Smooth muscle cell (in vitro differentiated cells): ENCODE measurements around the gene PARD3. TPM values are rescaled to one million over a fixed set of nuclear protein-coding genes. Genes with fewer than 3 reads are reported as not detected.

ENCODE experiments used
- DNase-seq: peaks from one replicate; lab custom pipeline; 2025; ENCODE audit not compliant: unreplicated experiment; lab: John Stamatoyannopoulos, UW
- H2AFZ ChIP-seq: fragments of 200-600 bp; sonication (generic); 2 replicates; pipeline ENCODE4 v1.6.0; 2016; ENCODE audit warnings: antibody characterized with exemption, low read depth, mild to moderate bottlenecking
- H3F3A ChIP-seq: fragments of 200-600 bp; sonication (generic); 2 replicates; pipeline ENCODE4 v1.6.0; 2017; ENCODE audit warnings: antibody characterized with exemption, low read depth
- H3K27ac ChIP-seq: fragments of 200-600 bp; sonication (generic); 2 replicates; pipeline ENCODE4 v1.5.1; 2016; ENCODE audit warnings: low read depth, mild to moderate bottlenecking
- H3K27me3 ChIP-seq: fragments of 200-600 bp; sonication (generic); 2 replicates; pipeline ENCODE4 v1.6.1; 2016; ENCODE audit warnings: low read depth, mild to moderate bottlenecking
- H3K36me3 ChIP-seq: fragments of 200-600 bp; sonication (generic); 2 replicates; pipeline ENCODE4 v1.5.1; 2016; ENCODE audit warnings: low read depth
- H3K4me1 ChIP-seq: fragments of 200-600 bp; sonication (generic); 2 replicates; pipeline ENCODE4 v1.5.1; 2016; ENCODE audit warnings: low read depth
- H3K4me2 ChIP-seq: fragments of 200-600 bp; sonication (generic); 2 replicates; pipeline ENCODE4 v1.6.0; 2016; ENCODE audit warnings: mild to moderate bottlenecking
- H3K4me3 ChIP-seq: fragments of 200-600 bp; sonication (generic); 2 replicates; pipeline ENCODE4 v1.5.1; 2016; ENCODE audit warnings: mild to moderate bottlenecking
- H3K79me2 ChIP-seq: fragments of 200-600 bp; sonication (generic); 2 replicates; pipeline ENCODE4 v1.6.0; 2016; ENCODE audit warnings: low read depth, mild to moderate bottlenecking
- H3K9ac ChIP-seq: fragments of 200-600 bp; sonication (generic); 2 replicates; pipeline ENCODE4 v1.6.0; 2016; ENCODE audit warnings: low read depth
- H3K9me3 ChIP-seq: fragments of 200-600 bp; sonication (generic); replicated peaks from 2 replicates; pipeline ENCODE4 v1.5.1; 2016; ENCODE audit warnings: low read depth
- H4K20me1 ChIP-seq: fragments of 200-600 bp; sonication (generic); 2 replicates; pipeline ENCODE4 v1.6.0; 2016; ENCODE audit warnings: low read depth
- CTCF ChIP-seq: fragments of 200-600 bp; sonication (generic); IDR thresholded peaks from 2 replicates; pipeline ENCODE4 v1.5.1; 2017; ENCODE audit warnings: borderline replicate concordance, mild to moderate bottlenecking, antibody characterized with exemption; ENCODE audit not compliant: insufficient read depth, poor library complexity, severe bottlenecking
- WGBS: methylation state at CpG from one replicate; pipeline ENCODE4 v1.1.7; 2016; ENCODE audit warnings: low lambda C conversion rate; 5-methylcytosine and 5-hydroxymethylcytosine counted together
- polyA plus RNA-seq: library from polyadenylated mRNA; unstranded; fragments of >200 nt; fragmentation: Nextera tagmentation; extraction: Ambion mirVana; gene quantifications from 2 replicates; pipeline ENCODE4 v1.2.1, GENCODE V29; 2016
- total RNA-seq: library from RNA; depleted of rRNA; stranded (reverse); fragments of >200 nt; gene quantifications from 2 replicates; pipeline ENCODE4 v1.2.3, GENCODE V29; 2014

PARD3 gene
- total and polyA plus RNA-seq, 2 experiments from 2014 or later = 17.5 to 26.0 TPM

DNA sequence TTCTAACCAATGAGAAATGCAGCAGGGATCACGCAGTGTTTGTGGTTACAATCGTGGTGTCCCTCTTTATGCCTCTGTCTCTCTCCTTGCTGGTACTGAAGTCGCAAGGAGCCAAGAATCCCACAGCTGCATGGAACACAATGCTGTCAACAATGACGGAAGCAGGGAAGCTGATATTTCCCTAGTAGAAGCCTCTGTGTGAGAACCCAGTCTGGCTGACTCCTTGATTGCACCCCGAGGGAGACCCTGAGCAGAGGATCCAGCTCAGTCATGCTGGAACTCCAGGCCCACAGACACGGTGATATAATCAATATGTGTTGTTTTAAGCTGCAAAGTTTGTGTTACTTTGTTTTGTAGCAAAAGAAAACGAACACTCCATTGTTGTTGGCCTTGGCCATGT, 677.9 kb downstream of the PARD3 start:
- DNase-seq = no peak
- Histone ChIP-seq H3K27ac (peak overlapping the region; percentile 66), H3K4me1 (no peaks in the 10 kb centered on the region), H3K9ac (no peak overlapping the region), H3K79me2 (no peaks in the 10 kb centered on the region), H3K36me3 (no peaks in the 10 kb centered on the region), H3K4me3 (no peak overlapping the region), H3F3A (peaks cover 6% of the 10 kb centered on the region), H2AFZ (no peak overlapping the region), H3K27me3 (no peaks in the 10 kb centered on the region), H3K4me2 (no peak overlapping the region), H3K9me3 (no peaks in the 10 kb centered on the region), H4K20me1 (no peaks in the 10 kb centered on the region)
- no peak for TF ChIP-seq CTCF
- 97% methylated on average over 7 of the region's 7 CpGs for WGBS

DNA sequence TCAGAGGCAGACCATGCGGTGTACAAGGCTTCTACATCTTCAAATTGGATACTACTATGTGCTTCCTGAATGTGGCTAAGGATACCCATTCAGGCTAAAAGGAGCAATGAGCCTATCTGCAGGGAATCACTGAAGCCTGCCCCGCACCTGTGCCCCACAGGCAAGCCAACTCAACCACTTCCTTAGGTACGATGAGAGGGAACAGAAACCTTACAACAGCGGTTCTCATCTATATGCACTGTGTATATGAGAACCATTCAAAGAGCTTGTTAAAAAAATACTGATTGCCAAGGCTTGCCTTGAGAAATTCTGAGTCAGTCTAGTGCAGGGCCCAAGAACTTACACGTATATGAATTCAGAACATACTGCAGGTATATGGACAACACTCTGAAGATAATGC, 679.6 kb downstream of the PARD3 start:
- H3K27ac ChIP-seq = no peak overlapping the region
- WGBS = 96% methylated on average over 5 of the region's 5 CpGs
- no peak overlapping the region for H3K4me3 ChIP-seq
- H3K4me1 ChIP-seq = no peaks in the 10 kb centered on the region
- H3K9ac ChIP-seq = no peak overlapping the region
- no peak overlapping the region for H2AFZ ChIP-seq
- H4K20me1 ChIP-seq = no peaks in the 10 kb centered on the region
- H3F3A ChIP-seq = peaks cover 6% of the 10 kb centered on the region
- H3K36me3 ChIP-seq = no peaks in the 10 kb centered on the region
- H3K4me2 ChIP-seq = no peak overlapping the region
- H3K27me3 ChIP-seq = no peaks in the 10 kb centered on the region
- no peak for TF ChIP-seq CTCF
- no peak for DNase-seq
- H3K9me3 ChIP-seq = no peaks in the 10 kb centered on the region
- no peaks in the 10 kb centered on the region for H3K79me2 ChIP-seq

DNA sequence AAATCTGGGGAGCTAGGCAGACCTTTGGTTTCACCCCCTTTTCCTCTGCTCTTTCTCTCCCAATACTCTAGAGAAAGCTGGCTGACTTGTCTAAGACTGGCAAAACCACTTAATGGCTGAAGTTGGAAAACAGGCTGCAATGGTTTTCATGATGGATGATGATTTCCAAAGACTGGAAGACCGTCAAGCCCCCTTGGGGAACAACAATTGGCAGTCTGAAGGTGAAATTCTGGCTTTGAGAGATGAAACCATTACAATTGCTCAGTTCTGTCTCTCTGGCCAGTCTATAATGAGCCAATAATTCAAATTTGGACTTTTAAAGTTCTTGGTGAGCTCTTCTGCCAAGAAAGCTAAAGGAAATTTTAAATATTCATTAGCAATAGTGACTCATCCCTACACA, 680.5 kb downstream of the PARD3 start:
- Histone ChIP-seq H3K9ac (no peak overlapping the region), H3K9me3 (no peaks in the 10 kb centered on the region), H3K79me2 (no peaks in the 10 kb centered on the region), H4K20me1 (no peaks in the 10 kb centered on the region), H3K4me1 (no peaks in the 10 kb centered on the region), H3K27ac (no peak overlapping the region), H3F3A (peaks cover 6% of the 10 kb centered on the region), H2AFZ (no peak overlapping the region), H3K4me2 (no peak overlapping the region), H3K27me3 (no peaks in the 10 kb centered on the region), H3K36me3 (no peaks in the 10 kb centered on the region), H3K4me3 (no peak overlapping the region)
- 100% methylated on average over 1 of the region's 1 CpG for WGBS
- DNase-seq = no peak
- no peak for TF ChIP-seq CTCF

DNA sequence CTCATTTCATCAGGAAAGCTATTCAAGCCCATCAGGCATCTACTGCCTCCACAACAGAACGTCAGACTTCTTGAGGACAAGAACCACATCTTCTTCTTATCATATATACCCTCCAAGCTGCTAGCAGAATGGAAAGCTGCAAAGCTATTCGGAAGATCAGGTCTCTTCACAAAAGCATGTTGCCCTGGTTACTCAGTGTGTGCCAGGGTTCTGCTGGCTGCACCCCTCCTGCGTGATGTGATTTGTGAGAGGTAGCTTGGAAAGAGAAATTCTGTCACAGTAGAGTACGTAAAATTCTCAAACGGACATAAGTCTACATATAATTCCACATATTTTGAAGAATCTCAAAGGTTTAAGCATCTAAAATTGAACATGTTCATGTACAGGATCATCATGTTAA, 681.7 kb downstream of the PARD3 start:
- TF ChIP-seq CTCF = no peak
- Histone ChIP-seq H3K4me2 (no peak overlapping the region), H3K27me3 (no peaks in the 10 kb centered on the region), H3K9ac (no peak overlapping the region), H3K27ac (no peak overlapping the region), H4K20me1 (no peaks in the 10 kb centered on the region), H3K36me3 (no peaks in the 10 kb centered on the region), H2AFZ (no peak overlapping the region), H3F3A (peaks cover 6% of the 10 kb centered on the region), H3K9me3 (no peaks in the 10 kb centered on the region), H3K79me2 (no peaks in the 10 kb centered on the region), H3K4me3 (no peak overlapping the region), H3K4me1 (no peaks in the 10 kb centered on the region)
- 99% methylated on average over 5 of the region's 5 CpGs for WGBS
- DNase-seq = no peak
